HCEC 1CT (cell line): ENCODE measurements around the gene ZBTB40.
A peak's percentile ranks its signal among the peaks of the same experiment; 100 is the strongest.

ENCODE experiments used
- DNase-seq: peaks from one replicate; pipeline ENCODE4 v3.0.0-alpha.2; 2017

Gene ZBTB40

GRCh38 chr1:22451702-22452480 lies at the start of gene ZBTB40:
TSS of gene ZBTB40 (plus strand) at chr1:22451851. CDS start at chr1:22489949, 38,098 bp downstream.
- DNase-seq = peak; percentile 99

DNA sequence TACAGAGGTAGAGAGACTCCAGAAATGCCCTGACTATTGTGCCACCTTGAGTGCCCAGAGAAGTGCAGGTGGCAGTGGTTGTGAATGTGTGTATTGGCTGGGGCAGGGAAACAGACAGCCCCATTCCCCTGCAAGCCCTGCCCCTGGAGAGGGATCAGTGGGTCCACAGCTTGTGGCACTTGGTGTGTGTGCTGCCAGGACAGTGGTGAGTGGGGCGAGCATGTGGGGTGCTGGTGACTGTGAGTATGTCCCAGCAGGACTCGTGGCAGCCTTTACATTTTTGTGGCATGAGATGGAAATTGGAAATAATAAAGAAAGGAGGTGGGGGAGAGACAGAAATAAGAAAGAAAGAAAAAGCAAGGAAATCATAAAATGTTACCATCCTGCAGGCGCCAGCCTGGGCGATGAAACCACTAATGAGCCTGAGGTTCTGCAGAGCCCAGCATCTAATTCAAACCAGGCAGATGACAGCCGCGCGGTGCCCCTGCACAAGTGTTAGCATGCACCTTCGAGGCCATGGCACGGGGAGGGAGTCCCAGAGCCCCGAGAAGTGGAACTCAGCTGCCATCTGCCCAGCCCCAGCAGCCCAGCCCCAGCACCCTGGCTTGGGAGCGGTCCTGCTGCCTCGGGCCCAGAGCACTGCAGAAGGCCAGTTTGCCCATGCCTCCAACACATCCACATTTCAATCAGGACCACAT lies 49.1 kb upstream of the ZBTB40 start:
- DNase-seq = no peak

DNA sequence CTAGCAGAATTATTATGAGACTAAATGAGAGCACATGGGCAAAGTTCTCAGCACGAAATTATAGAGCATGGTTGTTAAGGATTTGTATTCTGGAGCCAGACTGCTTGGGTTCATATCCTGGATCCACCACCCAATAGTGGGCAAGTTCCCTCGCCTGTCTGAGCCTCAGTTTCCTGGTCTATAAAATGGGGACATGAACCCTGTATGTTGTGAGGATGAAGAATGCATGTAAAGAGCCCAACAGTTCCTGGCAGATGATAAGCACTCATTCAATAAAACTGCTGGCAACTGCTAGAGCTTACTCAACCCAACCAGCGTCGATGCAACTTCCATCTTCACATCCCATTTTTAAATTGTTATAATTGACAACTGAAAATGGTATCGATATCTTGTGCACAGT lies 47.2 kb upstream of the ZBTB40 start:
- DNase-seq = no peak

- no peak for DNase-seq
Measured at GRCh38 chr1:22406722-22407495, 44.7 kb upstream of the ZBTB40 start.

DNA sequence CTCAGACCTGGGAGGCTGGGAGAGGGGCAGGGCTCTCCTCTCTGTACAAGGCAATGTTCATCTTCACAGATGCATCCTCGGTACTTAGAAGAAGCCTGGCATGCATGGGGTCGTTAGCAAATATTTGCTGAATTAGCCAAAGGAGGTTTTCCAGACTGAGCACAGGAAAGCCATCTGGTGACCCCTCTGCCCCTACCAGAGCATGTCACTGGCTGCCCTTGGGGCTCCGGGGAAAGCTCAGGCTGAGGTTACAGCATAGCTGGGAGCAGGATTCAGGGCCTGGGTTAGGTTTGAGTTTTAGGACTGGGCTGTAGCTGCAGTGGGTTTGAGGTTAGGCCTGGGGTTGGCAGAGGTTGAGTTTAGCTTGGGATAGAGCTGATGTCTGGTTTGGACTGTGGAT lies 43.4 kb upstream of the ZBTB40 start:
- no peak for DNase-seq

GRCh38 chr1:22410401-22410800 lies 41.2 kb upstream of the ZBTB40 start:
- no peak for DNase-seq

- DNase-seq = no peak
Measured at GRCh38 chr1:22410928-22411495, 40.6 kb upstream of the ZBTB40 start.

DNA sequence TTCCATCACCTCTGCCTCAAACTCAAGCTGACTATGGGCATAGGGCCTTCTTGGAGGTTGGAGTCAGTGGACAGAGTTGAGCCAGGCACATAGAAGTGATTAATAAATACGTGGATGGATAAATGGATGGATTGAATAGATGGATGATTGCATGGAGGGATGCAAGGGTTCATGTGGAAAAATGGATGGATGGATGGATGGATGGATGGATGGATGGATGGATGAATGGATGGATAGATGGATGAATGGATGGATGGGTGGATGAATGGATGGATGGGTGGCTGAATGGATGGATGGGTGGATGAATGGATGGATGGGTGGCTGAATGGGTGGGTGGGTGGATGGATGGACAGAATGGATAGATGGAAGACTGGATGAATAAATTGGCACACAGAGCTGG lies 40.1 kb upstream of the ZBTB40 start:
- DNase-seq = no peak

DNA sequence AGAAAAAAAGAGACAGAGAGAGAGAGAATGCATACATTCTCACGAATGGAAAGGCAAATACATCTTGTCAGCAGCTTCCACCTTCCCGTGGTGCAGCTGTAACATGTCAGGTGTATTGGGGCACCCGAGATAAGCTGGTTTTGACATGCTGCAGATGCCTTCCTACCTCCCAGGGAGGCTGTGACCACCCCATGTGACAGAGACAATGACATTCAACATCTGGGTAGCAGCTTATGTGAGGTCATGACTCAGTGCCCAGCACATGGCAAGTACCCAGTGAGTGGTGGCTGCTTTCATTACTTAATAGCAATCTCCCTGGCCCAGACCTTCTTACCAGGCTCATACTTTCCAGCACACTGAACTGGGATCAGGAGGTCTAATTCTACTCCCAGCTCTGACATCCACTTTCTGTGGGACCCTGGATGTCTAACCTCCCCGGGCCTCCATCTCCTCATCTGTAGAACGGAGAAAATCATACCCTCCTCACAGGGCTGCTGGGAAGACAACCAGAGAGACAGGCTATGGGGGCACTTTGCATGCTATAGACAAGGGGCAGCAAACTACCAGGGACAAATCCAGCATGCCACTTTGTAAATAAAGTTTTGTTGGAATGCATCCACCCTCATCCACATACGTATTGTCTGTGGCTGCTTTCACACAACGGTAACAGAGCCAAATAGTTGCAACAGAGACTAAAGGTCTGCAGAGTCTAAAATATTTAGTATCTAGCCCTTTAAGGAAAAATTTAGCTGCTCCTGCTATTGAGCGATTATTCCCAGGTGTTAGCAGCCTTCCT lies 38.5 kb upstream of the ZBTB40 start:
- peak; percentile 42 for DNase-seq

DNA sequence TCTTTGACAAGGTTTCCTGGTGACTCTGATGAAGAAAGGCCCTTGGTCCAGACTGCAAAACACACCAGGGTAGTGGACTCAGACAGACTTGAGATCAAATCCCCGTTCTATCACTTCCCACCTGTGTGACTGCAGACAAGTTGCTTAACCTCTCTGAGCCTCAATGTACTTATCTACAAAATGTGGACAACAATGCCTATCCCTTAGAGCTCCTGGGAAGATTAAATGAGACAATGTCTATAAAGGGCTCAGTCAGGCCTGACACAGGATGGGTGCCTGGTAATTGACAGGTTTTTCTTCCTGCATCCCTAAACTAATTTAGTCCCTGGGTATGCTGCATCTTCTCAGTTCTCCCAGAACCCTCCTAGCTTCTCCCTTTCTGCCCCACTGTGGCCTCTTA lies 37.9 kb upstream of the ZBTB40 start:
- DNase-seq = no peak

DNA sequence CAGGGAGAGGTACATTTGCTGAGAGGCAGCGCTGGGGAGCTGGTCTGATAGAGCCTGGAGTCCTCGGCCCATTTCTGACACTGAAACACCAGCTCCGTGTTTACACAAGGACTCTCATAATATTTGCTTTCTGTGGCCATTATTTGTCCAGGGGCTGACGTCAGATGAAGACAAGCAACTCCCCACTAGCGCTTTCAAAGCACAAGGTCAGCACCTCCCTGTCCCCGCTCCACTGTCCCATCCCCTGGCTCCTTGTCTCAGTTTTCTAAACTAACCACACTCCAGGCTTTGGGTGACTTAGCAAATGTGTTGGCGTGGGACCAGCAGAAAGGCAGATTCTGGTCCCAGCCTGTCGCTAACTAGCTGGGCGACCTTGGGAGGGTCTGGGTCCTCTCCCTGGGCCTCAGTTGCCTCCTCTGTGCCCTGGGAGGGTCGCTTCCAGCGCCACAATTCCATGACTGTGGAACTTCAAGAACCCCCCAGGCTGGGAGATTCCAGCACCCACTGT lies 37.4 kb upstream of the ZBTB40 start:
- no peak for DNase-seq

- no peak for DNase-seq
Measured at GRCh38 chr1:22415489-22415888, 36.2 kb upstream of the ZBTB40 start.

- peak; percentile 62 for DNase-seq
Measured at GRCh38 chr1:22416555-22417454, 34.8 kb upstream of the ZBTB40 start.

DNA sequence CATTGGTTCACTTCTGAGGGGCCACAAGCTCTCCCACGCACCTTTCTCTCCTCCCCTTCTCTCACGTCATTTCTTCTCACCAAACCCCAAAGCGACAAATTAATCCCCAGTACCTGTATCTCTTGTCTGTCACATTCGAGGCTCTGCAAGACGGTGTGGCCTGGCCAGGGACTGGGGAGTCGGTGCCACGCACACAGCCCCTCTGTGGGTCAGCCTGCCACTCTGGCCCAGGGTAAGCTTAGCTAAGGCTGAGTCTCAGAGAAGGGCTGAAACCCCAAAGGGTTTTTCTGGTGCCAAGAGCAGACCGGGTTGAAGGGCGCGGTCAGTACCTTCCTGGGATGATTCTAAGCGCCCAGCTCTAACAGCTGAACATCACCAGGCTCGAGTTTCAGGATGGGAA lies 34.2 kb upstream of the ZBTB40 start:
- DNase-seq = no peak

- no peak for DNase-seq
Measured at GRCh38 chr1:22418312-22418711, 33.3 kb upstream of the ZBTB40 start.

DNA sequence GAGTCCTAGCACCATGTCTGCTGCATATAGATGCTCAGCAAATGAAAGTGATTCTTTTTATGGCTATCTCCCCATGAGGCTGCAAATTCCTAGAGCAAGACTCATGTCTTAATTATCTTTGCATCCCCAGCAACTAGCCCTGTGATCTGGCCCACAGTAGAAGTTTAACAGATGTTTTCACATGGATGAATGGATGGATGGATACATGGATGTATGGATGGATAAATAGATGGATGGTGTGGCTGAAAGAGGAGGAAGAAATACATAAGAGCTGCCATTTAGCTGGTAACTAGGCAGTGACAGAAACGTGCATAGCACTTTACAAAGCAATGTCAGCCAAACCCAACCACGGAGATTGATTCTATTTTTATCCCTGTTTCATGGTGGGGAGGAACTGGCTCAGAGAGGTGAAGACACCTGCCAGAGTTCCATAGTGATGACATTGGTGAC lies 32.7 kb upstream of the ZBTB40 start:
- peak; percentile 20 for DNase-seq

- peak; percentile 68 for DNase-seq
Measured at GRCh38 chr1:22420455-22421053, 31.1 kb upstream of the ZBTB40 start.

DNA sequence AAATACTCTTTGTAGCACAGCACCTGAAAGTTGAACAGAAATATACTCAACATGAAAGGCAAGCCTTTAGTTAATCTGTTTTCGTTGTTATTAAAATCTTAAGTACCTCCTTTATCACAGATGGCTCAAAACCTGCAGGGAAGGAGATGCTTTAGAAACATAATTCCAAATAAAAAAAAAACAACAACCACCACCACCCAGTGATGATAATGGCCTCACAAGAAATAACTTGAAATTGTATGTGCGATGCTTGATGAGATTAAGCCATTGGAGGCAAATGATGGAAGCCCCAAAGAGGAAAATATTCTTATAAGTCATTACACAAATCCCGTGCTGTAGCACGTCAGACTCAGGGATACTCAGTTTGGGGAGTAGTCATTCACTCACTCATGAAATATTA lies 24.9 kb upstream of the ZBTB40 start:
- no peak for DNase-seq

DNA sequence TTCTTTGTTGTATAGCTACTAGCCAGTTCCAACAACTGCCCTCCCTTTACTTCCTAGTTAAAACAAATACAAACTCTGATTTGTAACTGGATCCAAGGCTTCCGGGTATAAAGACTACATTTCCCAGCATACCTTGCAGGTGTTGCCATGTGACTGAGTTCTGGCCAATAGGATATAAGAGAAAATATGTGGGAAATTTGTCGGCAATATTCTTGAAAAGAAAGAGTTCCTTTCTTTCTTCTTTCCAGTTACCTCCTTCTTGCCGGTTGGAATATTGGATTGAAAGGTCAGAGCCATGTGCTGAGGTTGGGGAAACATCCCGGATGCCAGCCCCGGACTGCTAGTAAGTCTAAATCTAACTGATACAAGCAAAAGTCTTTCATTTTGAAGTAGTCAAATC lies 23.0 kb upstream of the ZBTB40 start:
- peak; percentile 65 for DNase-seq

DNA sequence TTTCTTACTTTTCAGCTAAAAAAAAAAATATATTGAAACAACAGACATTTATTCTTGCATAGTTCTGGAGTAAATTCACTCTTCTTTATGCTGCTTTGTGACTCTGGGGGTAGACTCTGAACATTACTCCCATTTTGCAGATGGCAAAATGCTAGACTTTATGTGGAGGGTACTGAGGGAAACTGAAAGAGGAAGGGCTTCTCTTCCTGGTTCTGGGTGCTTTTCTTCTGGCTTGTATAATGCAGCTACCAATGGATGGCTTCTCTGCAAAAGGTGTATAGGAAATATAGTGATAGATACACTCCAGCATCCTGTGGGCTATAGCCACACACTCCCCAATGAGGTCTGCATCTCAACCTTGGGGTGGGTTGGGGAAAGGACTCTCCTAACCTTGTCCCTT lies 19.7 kb upstream of the ZBTB40 start:
- no peak for DNase-seq

DNA sequence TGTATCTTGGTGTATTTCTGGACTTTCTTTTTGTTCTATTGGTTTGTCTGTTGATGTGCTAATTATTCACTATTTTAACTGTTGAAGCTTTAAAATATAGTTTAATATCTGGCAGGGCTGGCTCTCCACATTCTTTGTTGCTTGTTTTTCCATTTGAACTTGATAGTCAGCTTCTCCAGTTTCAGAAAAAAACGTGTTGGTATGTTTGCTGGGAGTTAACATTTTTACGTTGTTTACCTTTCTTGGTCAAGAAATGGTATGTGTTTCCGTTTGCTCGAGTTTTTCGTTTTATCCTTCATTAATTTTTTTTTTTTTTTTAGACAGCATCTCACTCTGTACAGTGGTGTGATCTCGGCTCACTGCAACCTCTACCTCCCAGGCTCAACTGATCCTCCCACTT lies 16.9 kb upstream of the ZBTB40 start:
- no peak for DNase-seq
